Activated CD8-positive, alpha-beta memory T cell treated with anti-CD3 and anti-CD28 coated beads for 4 hours (primary cell): ENCODE results near the gene ERVH48-1.
"Not testable (repeated sequence)": the region's sequence is repeated elsewhere in the genome, so short reads cannot be mapped to it uniquely, and the experiment has no call there.

Experiments
- DNase-seq, 2 donors: peaks; one replicate each; pipeline ENCODE4 v3.0.0-alpha.2; 2020; ENCODE audit warnings: low read depth in 2 of 2

Gene ERVH48-1

DNA sequence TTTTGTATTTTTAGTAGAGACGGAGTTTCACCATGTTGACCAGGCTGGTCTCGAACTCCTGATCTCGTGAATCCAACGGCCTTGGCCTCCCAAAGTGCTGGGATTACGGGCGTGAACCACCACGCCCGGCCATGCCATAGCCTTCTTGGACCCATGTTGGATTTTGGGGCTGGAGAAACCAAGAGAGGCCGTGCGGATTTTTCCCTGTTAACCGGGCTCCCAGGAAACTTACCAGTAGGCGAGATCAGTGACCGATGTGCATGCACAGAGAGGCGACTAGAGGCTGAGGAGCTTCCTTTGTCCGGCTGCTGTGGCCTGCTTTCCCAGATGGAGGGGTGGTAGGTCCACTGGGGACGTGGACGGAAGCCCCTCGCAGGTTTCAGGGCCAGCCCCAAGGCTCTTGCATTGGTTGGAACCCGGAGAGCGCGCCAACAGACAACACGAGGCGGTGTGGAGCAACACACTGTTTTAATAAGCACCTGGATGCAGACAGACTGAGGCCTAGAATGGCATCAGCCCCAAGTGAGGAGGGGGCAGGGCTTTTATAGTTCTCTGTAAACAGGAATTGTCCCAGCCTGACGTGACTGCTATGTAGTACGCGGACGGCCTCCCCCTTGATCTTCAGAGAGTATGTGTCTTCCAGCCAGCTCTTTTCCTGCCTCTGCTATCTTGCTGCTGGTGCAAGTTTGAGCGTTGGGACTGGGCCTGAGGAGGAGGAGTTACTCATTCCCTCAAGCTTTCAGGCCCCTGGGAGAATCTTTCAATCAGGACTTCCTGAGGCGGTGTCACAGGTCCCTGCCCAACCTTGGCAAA is at the start of gene ERVH48-1:
Gene ERVH48-1 (minus strand): TSS at position 517 of the 813 bp plus-strand sequence. CDS start 6,624 bp downstream, outside the sequence.
- DNase-seq = no peak

DNA sequence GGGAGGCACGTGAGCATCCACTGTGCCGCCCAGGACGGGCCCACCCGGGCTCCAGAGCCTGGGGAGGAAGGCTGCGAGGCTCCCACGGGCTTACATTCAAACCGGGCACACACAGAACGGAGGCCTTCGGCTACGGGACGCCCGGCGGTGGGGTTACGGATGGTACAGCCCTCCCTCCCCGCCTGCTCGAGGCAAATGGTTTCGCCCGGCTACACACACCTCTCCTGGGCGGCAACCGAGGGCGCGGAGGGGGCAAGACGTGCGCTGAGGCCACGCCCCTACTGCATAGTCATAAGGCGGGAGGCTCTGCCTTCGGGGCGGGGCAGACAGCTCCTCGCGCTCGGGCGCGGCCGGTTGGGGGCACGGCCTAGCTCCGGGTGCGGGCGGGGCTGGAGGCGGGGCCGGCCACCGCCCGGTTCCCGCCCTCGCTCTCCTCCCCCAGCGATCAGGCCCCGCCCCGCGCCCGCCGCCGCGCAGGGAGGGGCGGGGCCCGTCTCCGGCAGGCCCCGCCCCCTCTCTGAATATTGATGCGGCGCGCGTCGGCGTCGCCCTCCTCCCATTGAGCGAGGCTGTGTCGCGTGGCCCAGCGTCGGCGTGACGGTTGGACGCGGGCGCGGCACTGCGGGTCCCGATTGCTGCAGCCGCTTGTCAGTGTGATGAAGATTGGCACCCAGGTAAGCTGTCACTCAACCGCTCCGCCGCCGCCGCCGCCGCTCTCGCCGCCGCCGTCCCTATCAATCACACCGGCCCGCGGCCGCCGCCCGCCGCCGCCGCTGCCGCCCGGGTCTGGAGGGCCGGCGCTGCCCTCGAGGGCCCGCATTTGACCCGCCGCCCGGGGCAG is 48.8 kb upstream of the ERVH48-1 start, which contains the start of gene PKNOX1:
Gene PKNOX1 (plus strand): TSS at position 572 of the 841 bp plus-strand sequence. CDS start 29,820 bp downstream, outside the sequence.
- DNase-seq = peak; percentile 96 to 99

DNA sequence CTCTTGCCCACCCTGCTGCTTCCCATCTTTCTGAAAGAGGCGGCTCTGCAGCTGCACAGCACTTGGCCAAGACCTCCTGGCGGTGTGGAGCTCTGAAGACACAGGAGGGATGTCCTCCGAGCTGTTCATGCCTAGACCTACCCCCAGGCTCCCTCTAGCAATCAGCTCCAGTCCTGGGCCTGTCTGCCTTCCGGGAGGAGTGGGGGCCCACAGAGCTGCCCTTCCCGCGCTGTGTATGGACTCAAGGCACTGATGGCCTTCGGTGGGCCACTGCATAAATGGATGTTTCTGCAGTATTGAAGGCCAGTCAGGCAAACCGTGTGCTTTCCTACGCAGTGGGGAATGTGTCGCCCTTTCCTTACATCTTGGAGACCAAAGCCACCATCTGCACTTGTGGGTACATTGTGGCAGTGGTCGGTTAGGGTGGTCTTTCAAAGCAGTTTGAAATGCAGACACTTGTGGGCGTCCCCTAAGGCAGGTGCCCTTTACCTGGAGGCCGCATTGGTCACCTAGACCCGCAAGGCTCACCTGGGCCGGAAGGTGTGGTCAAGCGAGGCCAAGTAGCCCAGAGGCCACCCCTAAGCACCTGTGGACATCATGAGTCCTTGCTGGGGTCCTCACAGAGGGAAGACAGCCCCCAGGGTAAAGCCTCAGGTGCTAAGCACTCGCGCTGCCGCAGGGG is 48.0 kb upstream of the ERVH48-1 start:
- no peak for DNase-seq

DNA sequence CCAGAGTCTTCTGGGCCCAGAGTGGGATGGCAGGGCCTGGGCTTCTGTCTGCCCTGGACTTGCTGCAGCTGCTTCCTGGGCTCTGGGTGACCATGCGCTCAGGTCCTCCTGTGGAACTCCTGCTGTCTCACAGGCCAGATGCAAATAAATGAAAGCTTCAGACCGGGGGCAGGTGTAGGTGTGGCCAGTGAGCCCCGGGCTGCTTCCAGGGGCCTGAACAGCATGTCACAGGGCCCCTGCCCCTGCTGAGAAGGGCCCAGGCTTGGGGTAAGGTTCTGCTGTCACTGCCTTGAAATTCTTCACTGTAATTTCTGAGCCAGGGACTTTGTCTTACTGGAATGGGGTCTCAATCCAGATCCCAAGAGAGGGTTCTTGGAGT is 46.5 kb upstream of the ERVH48-1 start:
- DNase-seq = no peak

DNA sequence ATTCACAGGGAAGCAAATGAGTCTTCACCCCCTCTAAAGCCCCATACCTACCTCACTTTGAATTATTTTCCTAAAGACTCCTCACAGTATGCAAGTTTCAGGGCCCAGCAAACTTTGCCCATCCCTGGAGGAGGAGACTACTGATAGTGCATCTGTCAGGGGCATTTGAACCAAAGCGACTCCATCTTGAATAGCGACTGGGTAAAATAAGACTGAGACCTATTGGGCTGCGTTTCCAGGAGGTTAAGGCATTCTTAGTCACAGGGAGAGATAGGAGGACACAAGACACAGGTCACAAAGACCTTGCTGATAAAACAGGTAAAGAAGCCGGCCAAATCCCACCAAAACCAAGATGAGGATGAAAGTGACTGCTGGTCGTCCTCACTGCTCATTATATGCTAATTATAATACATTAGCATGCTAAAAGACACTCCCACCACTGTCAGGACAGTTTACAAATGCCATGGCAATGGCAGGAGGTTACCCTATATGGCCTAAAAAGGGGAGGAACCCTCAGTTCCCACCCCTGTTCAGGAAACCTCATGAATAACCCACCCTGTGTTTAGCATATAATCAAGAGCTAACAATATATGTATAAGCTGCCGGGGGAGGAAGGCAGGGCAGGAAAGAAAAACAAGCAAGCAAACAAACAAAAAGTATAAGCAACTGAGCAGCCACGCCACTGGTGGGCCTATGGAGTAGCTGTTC is 45.7 kb upstream of the ERVH48-1 start:
- no peak for DNase-seq

DNA sequence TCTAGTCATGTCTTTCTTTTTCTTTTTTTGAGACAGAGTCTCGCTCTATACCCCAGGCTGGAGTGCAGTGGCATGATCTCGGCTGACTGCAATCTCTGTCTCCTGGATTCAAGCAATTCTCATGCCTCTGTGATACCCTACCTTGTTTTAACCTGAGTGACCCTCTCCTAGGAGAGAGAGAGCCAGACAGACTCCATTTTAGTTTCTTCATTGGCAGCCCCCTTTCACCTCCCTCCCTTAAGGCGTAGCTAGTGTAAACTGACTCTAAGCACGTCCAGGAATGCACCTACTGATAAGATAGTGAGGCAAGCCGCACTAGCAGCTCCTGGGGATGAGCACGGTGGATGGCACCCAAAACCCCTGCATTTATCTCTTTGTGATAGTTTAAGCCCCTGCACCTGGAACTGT is 43.8 kb upstream of the ERVH48-1 start:
- DNase-seq = no peak

DNA sequence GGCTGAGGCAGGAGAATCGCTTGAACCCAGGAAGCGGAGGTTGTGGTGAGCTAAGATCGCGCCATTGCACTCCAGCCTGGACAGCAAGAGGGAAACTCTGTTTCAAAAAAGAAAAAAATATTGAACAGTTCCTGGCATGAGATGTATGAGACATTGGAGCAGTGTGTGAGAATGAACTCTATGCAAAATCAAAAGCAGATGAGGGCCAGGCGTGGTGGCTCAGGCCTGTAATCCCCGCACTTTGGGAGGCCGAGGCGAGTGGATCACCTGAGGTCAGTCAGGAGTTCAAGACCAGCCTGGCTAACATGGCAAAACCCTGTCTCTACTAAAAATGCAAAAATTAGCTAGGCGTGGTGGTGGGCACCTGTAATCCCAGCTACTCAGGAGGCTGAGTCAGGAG is 42.2 kb upstream of the ERVH48-1 start:
- not testable (repeated sequence) for DNase-seq

DNA sequence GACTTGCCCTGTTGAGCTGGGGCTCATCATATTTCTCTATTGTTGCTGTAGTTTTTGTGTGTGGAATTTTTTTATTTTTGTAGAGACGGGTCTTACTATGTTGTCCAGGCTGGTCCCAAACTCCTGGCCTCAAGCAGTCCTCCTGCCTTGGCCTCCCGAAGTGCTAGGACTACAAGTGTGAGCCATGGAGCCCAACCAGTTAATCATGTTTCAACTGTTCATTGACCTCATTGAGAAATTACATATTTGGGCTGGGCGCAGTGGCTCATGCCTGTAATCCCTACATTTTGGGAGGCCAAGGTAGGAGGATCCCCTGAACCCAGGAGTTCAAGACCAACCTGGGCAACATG is 39.8 kb upstream of the ERVH48-1 start:
- no peak for DNase-seq

DNA sequence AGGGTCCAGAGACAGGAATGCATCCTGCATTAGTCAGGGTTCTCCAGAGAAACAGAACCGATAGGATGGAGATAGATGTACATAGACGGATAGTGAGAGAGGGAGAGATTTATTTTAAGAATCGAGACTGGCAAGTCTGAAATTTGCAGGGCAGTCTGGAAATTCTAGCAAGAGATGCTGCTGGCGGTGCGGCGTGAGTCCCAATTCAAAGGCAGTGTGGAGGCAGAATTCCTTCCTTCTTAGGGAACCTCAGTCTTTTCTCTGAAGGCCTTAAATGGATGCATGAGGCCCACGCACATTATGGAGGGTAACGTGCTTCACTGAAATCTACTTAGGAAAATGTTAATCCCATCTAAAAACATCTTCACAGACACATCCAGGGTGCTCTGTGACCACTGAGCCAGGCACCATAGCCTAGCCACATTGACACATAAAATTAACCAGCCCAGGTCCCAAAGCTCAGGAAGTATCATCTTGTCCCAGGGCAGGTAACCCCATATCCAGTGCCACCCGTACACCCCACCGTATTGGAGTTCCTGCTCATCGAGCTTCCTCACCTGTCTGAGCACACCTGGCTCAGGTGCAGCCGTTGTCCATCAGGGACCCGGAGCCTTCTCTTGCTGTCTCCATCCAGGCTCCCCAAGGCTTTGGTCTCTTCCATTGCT is 39.2 kb upstream of the ERVH48-1 start:
- DNase-seq = no peak

DNA sequence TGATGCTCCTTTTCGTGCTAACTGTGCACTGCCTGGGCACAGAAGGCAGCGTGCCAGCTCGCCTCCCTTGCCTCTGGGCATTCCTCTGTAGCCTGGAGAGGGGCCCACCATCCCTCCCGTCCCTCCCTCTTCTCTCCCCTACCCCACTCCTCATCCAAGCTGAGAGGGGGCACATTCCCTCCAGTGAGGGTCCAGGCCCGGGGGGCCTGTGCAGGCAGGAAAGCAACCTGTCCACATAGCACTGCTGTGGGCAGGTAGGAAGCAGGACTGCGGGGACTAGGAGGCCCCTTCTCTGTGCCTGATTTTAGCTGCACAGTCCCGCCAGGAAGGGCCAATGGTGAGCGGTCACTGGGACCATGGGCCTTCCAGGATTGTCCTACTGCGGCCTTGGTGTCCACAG is 38.7 kb upstream of the ERVH48-1 start:
- no peak for DNase-seq

DNA sequence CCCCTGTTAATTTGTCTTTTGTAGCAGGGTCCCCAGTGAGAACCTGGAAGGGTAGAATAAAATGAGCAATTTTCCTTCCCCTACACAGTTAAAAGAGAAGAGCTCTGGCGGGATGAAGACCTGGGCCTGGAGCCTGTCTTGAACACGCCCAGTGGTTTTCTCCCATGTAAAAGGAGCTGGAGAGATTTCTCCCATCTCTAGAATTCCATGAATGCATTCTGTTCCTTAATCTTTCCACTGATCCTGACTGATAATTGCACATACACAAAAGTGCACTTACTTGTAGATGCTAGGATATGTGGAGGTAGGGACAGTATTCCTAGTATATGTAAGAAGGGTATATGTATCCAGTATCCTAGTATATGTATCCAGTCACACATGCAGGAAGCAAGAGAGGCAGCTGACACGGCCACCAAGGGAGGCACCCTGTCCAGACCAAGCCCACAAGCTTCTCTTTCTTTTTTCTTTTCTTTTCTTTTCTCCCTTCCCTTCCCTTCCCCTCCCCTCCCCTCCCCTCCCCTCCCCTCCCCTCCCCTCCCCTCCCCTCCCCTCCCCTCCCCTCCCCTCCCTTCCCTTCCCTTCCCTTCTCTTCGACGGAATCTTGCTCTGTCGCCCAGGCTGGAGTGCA is 37.1 kb upstream of the ERVH48-1 start:
- DNase-seq = no peak

DNA sequence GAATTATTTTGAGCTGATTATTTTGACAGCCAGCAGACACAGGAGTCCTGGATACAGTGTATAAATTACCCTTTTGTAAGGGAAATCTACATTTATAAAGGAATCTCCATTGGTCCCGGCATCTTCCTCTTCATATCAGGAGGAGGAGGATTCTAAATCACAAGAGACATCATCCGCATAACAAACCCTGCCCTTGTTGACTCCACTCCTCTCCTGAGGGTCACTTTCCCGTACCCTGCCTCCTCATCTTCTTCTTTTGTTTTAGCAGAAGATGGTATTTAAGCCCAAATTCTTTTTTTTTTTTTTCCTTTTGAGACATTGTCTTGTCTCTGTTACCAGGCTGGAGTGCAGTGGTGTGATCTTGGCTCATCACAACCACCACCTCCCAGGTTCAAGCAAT is 34.3 kb upstream of the ERVH48-1 start:
- DNase-seq = no peak

DNA sequence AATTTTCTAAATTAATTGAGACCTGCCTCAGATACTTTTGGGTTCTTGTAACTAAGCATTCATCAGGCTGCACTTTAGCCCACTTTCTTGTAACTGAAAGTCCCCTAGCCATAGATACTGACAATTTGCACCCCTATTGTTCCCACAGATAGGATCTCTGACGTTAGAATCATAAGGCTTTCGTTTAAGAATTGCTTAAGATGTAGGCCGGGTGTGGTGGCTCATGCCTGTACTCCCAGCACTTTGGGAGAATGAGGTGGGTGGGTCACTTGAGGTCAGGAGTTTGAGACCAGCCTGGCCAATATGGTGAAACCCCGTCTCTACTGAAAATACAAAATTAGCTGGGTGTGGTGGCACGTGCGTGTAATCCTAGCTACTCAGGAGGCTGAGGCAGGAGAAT is 32.7 kb upstream of the ERVH48-1 start:
- not testable (repeated sequence) for DNase-seq

DNA sequence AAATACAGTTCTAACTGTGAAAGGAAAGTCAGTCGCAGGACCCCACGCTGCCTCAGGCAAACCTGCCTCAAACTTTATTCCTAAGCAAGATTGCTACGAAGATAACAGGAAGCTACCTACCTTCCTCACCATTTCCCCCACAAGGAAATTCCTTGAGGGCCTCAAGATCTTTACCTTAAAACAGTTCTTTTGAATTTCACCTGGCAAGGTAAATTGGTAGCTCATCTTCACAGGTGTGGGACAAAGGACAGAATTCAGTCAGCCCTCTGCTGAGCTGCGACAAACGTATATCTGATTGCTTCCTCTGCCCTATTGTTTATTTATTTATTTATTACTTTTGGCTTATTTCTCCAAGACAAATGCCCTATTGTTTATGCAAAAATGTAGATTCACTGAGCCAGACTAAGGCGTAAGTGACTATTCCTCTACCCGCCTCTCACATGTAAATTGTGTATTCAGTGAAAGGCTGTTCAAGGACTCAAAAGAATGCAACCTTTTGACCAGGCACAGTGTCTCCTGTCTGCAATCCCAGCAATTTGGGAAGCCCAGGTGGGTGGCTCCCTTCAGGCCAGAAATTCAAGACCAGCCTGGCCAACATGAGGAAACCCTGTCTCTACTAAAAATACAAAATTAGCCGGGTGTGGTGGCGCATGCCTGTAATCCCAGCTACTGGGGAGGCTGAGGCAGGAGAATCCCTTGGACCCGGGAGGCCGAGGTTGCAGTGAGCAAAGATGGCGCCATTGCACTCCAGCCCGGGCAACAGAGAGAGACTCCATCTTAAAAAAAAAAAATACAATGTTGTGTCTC is 31.6 kb upstream of the ERVH48-1 start:
- DNase-seq = no peak

DNA sequence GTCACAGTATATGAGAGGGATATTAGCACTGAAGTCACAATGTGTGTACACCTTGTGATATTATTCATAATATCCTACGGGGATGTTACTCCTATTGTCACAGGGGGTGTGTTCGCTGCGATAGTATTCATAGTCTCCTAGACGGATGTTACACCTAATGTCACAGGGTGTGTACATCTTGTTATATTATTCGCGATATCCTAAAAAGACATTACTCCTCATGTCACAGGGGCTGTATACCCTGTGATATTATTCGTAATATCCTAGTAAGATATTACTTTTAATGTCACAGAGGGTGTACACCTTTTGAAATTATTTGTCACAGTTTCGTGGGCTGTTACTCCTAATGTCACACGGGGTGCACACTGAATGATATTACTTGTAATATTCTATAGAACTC is 25.8 kb upstream of the ERVH48-1 start:
- DNase-seq = not testable (repeated sequence)

DNA sequence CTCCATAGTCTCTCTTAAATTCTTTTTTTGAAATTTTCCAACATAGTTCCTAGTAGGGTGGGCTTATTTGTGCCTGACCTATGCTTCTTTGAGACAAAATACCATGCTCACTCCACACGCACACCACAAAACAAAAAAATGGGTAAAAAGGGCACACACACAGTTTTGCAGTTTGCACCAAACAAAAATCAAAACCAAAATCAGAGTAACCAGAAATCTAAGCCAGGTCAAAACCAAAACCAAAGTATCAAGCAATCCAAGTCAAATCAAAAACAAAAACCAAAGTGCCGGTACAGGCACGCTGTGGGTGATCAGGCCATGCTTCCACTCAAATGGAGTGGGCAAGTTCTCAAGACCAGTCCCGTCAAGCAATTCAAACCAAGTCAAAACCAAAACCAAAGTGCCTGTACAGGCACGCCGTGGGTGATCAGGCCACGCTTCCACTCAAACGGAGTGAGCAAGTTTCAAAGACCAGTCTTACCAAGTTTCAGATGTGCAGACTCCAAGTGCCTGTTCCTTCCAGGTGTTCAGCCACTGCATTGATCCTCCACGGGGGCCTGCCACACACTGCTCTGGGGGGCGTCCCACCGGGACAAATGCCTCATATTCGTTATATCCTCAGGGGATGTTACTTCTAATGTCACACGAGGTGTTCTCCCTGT is 23.8 kb upstream of the ERVH48-1 start:
- not testable (repeated sequence) for DNase-seq

DNA sequence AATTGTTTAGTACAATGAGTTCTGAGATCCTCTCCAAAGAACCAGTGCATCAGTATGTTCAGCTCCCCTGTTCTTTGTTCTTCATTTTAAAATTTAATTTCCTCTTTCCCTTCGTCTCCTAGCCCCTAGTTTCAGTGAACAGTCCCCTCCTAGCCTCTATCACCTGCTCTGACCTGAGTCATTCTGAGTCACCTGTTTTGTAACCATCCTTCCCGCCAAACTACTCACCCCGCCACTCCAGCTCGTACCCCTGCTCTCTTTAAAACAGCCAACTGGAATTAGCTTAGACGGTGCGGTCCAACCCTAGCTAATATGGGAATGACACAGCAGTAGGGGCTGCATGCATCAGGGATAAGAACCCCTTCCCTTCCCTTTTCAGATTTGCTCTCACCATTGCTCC is 16.8 kb upstream of the ERVH48-1 start:
- no peak for DNase-seq

DNA sequence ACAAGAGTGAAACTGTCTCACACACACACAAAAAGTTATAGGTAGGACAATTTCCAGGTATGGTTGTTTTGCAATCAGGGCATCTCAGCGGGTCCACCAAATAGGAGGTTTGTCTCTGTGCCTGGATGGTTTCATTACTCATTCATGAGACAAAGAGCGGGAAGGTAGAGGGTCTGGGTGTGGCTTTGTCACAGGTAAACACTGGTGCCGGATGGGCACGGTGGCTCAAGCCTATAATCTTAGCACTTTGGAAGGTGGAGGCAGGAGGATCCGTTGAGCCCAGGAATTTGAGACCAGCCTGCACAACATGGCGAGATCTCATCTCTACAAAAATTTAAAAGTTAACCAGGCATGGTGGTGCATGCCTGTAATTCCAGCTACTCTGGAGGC is 16.3 kb upstream of the ERVH48-1 start:
- DNase-seq = no peak
